WERI-Rb-1 (cell line): ENCODE data around the gene ANXA2.
"Not testable (repeated sequence)": the region's sequence is repeated elsewhere in the genome, so short reads cannot be mapped to it uniquely, and the experiment has no call there.

Experiments used
- DNase-seq: peaks from one replicate; pipeline ENCODE4 v3.0.0-alpha.2; 2020
- H3K27ac ChIP-seq: fragments of 250-450 bp; sonication (Bioruptor Pico); 2 replicates; pipeline ENCODE4 v1.5.1; 2020; ENCODE audit warnings: mild to moderate bottlenecking, moderate library complexity
- H3K27me3 ChIP-seq: fragments of 250-450 bp; sonication (Bioruptor Pico); 2 replicates; pipeline ENCODE4 v1.5.1; 2021; ENCODE audit warnings: mild to moderate bottlenecking, low read depth, moderate library complexity; ENCODE audit not compliant: insufficient read depth, severe bottlenecking
- H3K36me3 ChIP-seq: fragments of 250-450 bp; sonication (Bioruptor Pico); 2 replicates; pipeline ENCODE4 v1.5.1; 2020; ENCODE audit warnings: mild to moderate bottlenecking, moderate library complexity
- H3K4me3 ChIP-seq: 2 replicates; pipeline ENCODE4 v1.5.1; 2011; ENCODE audit warnings: low read depth, mild to moderate bottlenecking, control low read depth, low read length
- H3K9me3 ChIP-seq: fragments of 250-450 bp; sonication (Bioruptor Pico); 2 replicates; pipeline ENCODE4 v1.5.1; 2021; ENCODE audit warnings: mild to moderate bottlenecking, moderate library complexity; ENCODE audit not compliant: severe bottlenecking
- CTCF ChIP-seq: IDR thresholded peaks from 2 replicates; pipeline ENCODE4 v1.5.1; 2011; ENCODE audit warnings: low read depth, mild to moderate bottlenecking, control low read depth, inconsistent platforms, low read length

ANXA2 gene

GRCh38 chr15:60343221-60343970 lies 54.4 kb downstream of the ANXA2 start:
- no peaks in the 10 kb centered on the region for H3K9me3 ChIP-seq
- TF ChIP-seq CTCF: no peak
- no peak overlapping the region for H3K4me3 ChIP-seq
- H3K27me3 ChIP-seq: no peaks in the 10 kb centered on the region
- no peaks in the 10 kb centered on the region for H3K36me3 ChIP-seq
- DNase-seq: no peak
- no peak overlapping the region for H3K27ac ChIP-seq

GRCh38 chr15:60340207-60340921 lies 57.4 kb downstream of the ANXA2 start:
- DNase-seq: no peak
- Histone ChIP-seq H3K27me3 (no peaks in the 10 kb centered on the region), H3K4me3 (no peak overlapping the region), H3K27ac (no peak overlapping the region), H3K36me3 (no peaks in the 10 kb centered on the region), H3K9me3 (no peaks in the 10 kb centered on the region)
- TF ChIP-seq CTCF: no peak

- no peaks in the 10 kb centered on the region for H3K36me3 ChIP-seq
- no peaks in the 10 kb centered on the region for H3K27me3 ChIP-seq
- H3K9me3 ChIP-seq: no peaks in the 10 kb centered on the region
- H3K4me3 ChIP-seq: no peak overlapping the region
- no peak overlapping the region for H3K27ac ChIP-seq
- no peak for DNase-seq
- TF ChIP-seq CTCF: no peak
Measured at GRCh38 chr15:60339236-60339635, 58.5 kb downstream of the ANXA2 start.

- H3K36me3 ChIP-seq: no peaks in the 10 kb centered on the region
- H3K27ac ChIP-seq: no peak overlapping the region
- no peak for DNase-seq
- H3K9me3 ChIP-seq: no peaks in the 10 kb centered on the region
- no peak for TF ChIP-seq CTCF
- H3K4me3 ChIP-seq: no peak overlapping the region
- H3K27me3 ChIP-seq: no peaks in the 10 kb centered on the region
Measured at GRCh38 chr15:60338810-60339209, 59.0 kb downstream of the ANXA2 start.

- Histone ChIP-seq H3K4me3 (no peak overlapping the region), H3K36me3 (no peaks in the 10 kb centered on the region), H3K9me3 (no peaks in the 10 kb centered on the region), H3K27ac (no peak overlapping the region), H3K27me3 (no peaks in the 10 kb centered on the region)
- TF ChIP-seq CTCF: no peak
- DNase-seq: no peak
Measured at GRCh38 chr15:60337076-60337475, 60.7 kb downstream of the ANXA2 start.

GRCh38 chr15:60335296-60335695 lies 62.5 kb downstream of the ANXA2 start:
- DNase-seq, H3K27ac ChIP-seq, H3K9me3 ChIP-seq, H3K27me3 ChIP-seq, H3K4me3 ChIP-seq, H3K36me3 ChIP-seq: not testable (repeated sequence)
